ENCODE data around the gene LGR4. TPM values are rescaled to one million over a fixed set of nuclear protein-coding genes. Genes with fewer than 3 reads are reported as not detected.

LGR4 gene, protein sequence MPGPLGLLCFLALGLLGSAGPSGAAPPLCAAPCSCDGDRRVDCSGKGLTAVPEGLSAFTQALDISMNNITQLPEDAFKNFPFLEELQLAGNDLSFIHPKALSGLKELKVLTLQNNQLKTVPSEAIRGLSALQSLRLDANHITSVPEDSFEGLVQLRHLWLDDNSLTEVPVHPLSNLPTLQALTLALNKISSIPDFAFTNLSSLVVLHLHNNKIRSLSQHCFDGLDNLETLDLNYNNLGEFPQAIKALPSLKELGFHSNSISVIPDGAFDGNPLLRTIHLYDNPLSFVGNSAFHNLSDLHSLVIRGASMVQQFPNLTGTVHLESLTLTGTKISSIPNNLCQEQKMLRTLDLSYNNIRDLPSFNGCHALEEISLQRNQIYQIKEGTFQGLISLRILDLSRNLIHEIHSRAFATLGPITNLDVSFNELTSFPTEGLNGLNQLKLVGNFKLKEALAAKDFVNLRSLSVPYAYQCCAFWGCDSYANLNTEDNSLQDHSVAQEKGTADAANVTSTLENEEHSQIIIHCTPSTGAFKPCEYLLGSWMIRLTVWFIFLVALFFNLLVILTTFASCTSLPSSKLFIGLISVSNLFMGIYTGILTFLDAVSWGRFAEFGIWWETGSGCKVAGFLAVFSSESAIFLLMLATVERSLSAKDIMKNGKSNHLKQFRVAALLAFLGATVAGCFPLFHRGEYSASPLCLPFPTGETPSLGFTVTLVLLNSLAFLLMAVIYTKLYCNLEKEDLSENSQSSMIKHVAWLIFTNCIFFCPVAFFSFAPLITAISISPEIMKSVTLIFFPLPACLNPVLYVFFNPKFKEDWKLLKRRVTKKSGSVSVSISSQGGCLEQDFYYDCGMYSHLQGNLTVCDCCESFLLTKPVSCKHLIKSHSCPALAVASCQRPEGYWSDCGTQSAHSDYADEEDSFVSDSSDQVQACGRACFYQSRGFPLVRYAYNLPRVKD
- 29.5 to 45.5 TPM (median 37.1 TPM) in 5 replicates for total RNA-seq (2022; extraction: Qiagen RNA extraction)

GRCh38 chr11:27472398-27473016, at the start of gene LGR4:
Gene LGR4, minus strand, starts transcription at chr11:27472790. Its CDS starts 488 bp downstream, at chr11:27472302.

DNA sequence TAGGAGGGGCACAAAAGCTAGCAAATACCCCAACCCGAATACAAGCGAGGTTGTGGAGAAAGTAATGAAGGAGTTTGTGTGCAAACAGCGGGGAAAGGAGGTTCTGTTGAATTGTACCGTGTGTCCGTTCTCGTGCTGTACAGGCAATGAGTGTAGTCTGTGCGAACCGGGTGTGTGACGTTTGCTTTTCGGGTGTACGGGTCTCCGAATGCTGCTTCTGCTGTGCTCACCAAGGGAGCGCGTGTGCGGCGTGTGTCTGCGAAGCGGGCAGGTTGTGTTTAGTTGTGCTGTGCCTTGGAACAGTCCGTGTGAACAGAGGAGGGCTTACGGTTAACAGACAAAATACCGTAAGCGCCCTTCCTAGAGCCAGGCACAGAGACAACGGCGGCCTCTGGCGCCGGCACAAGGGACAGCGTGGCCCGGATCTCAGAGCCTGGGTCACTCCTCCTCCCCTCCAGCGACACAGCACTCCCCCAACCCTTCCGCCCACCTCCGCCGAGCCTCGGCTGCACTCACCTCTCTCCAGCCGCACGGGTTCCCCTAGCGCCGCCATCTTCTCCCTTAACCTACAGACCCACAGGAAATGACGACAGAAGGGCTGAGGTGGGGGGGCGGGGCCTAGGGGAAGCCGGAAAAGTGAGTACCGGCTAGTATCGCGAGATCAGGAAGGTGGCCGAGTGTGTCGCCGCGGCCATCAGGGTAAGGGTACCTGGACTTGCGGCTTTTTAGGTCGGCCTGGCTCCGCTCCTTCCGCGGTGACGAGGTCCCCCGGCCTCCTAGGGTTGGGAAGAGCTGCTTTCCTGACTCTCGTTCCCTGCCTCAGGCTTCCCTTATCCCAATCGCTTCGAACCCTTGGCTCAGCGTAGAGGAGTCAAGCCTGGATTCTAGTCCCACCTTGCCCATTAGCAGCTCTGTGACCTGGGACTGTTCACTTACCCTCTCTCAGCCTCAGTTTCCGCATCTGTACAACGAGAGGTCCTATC, 33.9 kb upstream of the LGR4 start, which contains the start of gene LIN7C:
TSS of gene LIN7C (minus strand) at position 570 of the 983 bp plus-strand sequence. CDS start at position 553, 17 bp downstream.

GRCh38 chr11:27362749-27363575, 109.6 kb downstream of the LGR4 start, which contains the start of gene CCDC34:
Gene CCDC34, minus strand, starts transcription at chr11:27363215. Its CDS starts 21 bp downstream, at chr11:27363194.

Other genes with a start within 250 kb of the LGR4 start
- 23.6 to 30.0 TPM (median 26.1 TPM) in 5 replicates for gene CCDC34, start 109.6 kb downstream of the LGR4 start, total RNA-seq (2022; extraction: Qiagen RNA extraction)
- gene LIN7C, start 34.0 kb upstream of the LGR4 start, total RNA-seq (2022; extraction: Qiagen RNA extraction) = 4.8 to 9.5 TPM (median 5.9 TPM) in 5 replicates
- gene BDNF, start 227.7 kb upstream of the LGR4 start, total RNA-seq (2022; extraction: Qiagen RNA extraction) = 7.6 to 10.1 TPM (median 8.9 TPM) in 5 replicates